H9 (cell line): ENCODE results near the gene CD300E. TPM values are rescaled to one million over a fixed set of nuclear protein-coding genes. Genes with fewer than 3 reads are reported as not detected.

Source experiments
- DNase-seq: peaks from one replicate; pipeline ENCODE4 v3.0.0-alpha.2; 2017
- H2AFZ ChIP-seq: one replicate; pipeline ENCODE4 v1.6.1; 2013; ENCODE audit warnings: mild to moderate bottlenecking, low read length, control low read depth, moderate library complexity
- H2AK5ac ChIP-seq: 2 replicates; pipeline ENCODE4 v1.6.1; 2013; ENCODE audit warnings: low read length, control low read depth, mixed read lengths; ENCODE audit not compliant: insufficient read length
- H2BK120ac ChIP-seq: one replicate; pipeline ENCODE4 v1.6.1; 2013; ENCODE audit warnings: low read depth, mild to moderate bottlenecking, low read length, control low read depth, inconsistent platforms; ENCODE audit not compliant: poor library complexity, severe bottlenecking
- H2BK12ac ChIP-seq: 2 replicates; pipeline ENCODE4 v1.6.1; 2013; ENCODE audit warnings: low read length, control low read depth, mixed read lengths, low read depth; ENCODE audit not compliant: insufficient read length
- H2BK15ac ChIP-seq: 2 replicates; pipeline ENCODE4 v1.6.1; 2013; ENCODE audit warnings: low read depth, low read length, control low read depth
- H2BK20ac ChIP-seq: one replicate; pipeline ENCODE4 v1.6.1; 2013; ENCODE audit warnings: low read depth, mild to moderate bottlenecking, low read length, control low read depth, inconsistent platforms; ENCODE audit not compliant: poor library complexity, severe bottlenecking
- H2BK5ac ChIP-seq: 2 replicates; pipeline ENCODE4 v1.6.1; 2013; ENCODE audit warnings: low read length, control low read depth, mixed read lengths; ENCODE audit not compliant: insufficient read length
- H3K14ac ChIP-seq: 2 replicates; pipeline ENCODE4 v1.6.1; 2013; ENCODE audit warnings: low read length, control low read depth; ENCODE audit not compliant: insufficient read depth
- H3K18ac ChIP-seq: 2 replicates; pipeline ENCODE4 v1.6.1; 2013; ENCODE audit warnings: low read depth, mild to moderate bottlenecking, mixed read lengths, low read length, control low read depth; ENCODE audit not compliant: insufficient read length
- H3K23ac ChIP-seq: 2 replicates; pipeline ENCODE4 v1.6.1; 2013; ENCODE audit warnings: low read length, control low read depth, mixed read lengths, low read depth; ENCODE audit not compliant: insufficient read length
- H3K23me2 ChIP-seq: 2 replicates; pipeline ENCODE4 v1.6.1; 2013; ENCODE audit warnings: low read depth, mild to moderate bottlenecking, mixed read lengths, low read length, control low read depth; ENCODE audit not compliant: insufficient read length, poor library complexity, severe bottlenecking
- H3K27ac ChIP-seq: 2 replicates; pipeline ENCODE4 v1.5.1; 2013; ENCODE audit warnings: low read length, control low read depth, mixed read lengths, low read depth; ENCODE audit not compliant: insufficient read length
- H3K27me3 ChIP-seq: 2 replicates; pipeline ENCODE4 v1.6.1; 2013; ENCODE audit warnings: low read length, control low read depth, inconsistent platforms; ENCODE audit not compliant: insufficient read depth
- H3K4ac ChIP-seq: 2 replicates; pipeline ENCODE4 v1.6.1; 2013; ENCODE audit warnings: low read depth, mild to moderate bottlenecking, control low read depth, inconsistent platforms, low read length, moderate library complexity
- H3K4me1 ChIP-seq: 2 replicates; pipeline ENCODE4 v1.6.1; 2013; ENCODE audit warnings: low read length, control low read depth, inconsistent platforms; ENCODE audit not compliant: insufficient read depth
- H3K4me2 ChIP-seq: 2 replicates; pipeline ENCODE4 v1.6.1; 2013; ENCODE audit warnings: low read length, control low read depth, mixed read lengths; ENCODE audit not compliant: insufficient read length, insufficient read depth
- H3K56ac ChIP-seq: 2 replicates; pipeline ENCODE4 v1.6.1; 2013; ENCODE audit warnings: low read depth, mild to moderate bottlenecking, mixed read lengths, low read length, control low read depth; ENCODE audit not compliant: insufficient read length
- H3K79me1 ChIP-seq: 2 replicates; pipeline ENCODE4 v1.6.1; 2013; ENCODE audit warnings: low read depth, mild to moderate bottlenecking, moderate library complexity, low read length, control low read depth, inconsistent platforms; ENCODE audit not compliant: insufficient read depth, poor library complexity, severe bottlenecking
- H3K79me2 ChIP-seq: 2 replicates; pipeline ENCODE4 v1.6.1; 2013; ENCODE audit warnings: low read length, control low read depth, inconsistent platforms; ENCODE audit not compliant: insufficient read depth
- H3K9ac ChIP-seq: 2 replicates; pipeline ENCODE4 v1.6.1; 2013; ENCODE audit warnings: low read length, control low read depth, mixed read lengths; ENCODE audit not compliant: insufficient read length; ENCODE audit errors: extremely low read depth
- H3K9me3 ChIP-seq: one replicate; pipeline ENCODE4 v1.6.1; 2013; ENCODE audit warnings: low read depth, low read length, inconsistent platforms; ENCODE audit not compliant: control insufficient read depth
- H3T11ph ChIP-seq: one replicate; pipeline ENCODE4 v1.6.1; 2013; ENCODE audit warnings: mild to moderate bottlenecking, low read length, control low read depth, inconsistent platforms
- H4K20me1 ChIP-seq: one replicate; pipeline ENCODE4 v1.6.1; 2013; ENCODE audit not compliant: control insufficient read depth, insufficient read length, insufficient read depth
- H4K5ac ChIP-seq: 2 replicates; pipeline ENCODE4 v1.6.1; 2013; ENCODE audit warnings: low read depth, mild to moderate bottlenecking, mixed read lengths, low read length, control low read depth; ENCODE audit not compliant: insufficient read length
- H4K8ac ChIP-seq: replicated peaks from 2 replicates; pipeline ENCODE4 v1.6.1; 2013; ENCODE audit warnings: low read length, control low read depth, mixed read lengths, low read depth; ENCODE audit not compliant: insufficient read length
- H4K91ac ChIP-seq: 2 replicates; pipeline ENCODE4 v1.6.1; 2013; ENCODE audit warnings: low read depth, mild to moderate bottlenecking, moderate library complexity, mixed read lengths, low read length, control low read depth; ENCODE audit not compliant: insufficient read length
- H3K27ac Mint-ChIP-seq, 3 experiments: 2 replicates in 2 of 3; 3 replicates in 1 of 3; pipeline ENCODE4 v1.8.0; 2020 to 2021; ENCODE audit warnings: mixed read lengths in 3 of 3, mild to moderate bottlenecking in 1 of 3, moderate library complexity in 1 of 3
- H3K27me3 Mint-ChIP-seq: 2 replicates; pipeline ENCODE4 v1.8.0; 2021; ENCODE audit warnings: low read depth, mild to moderate bottlenecking, moderate library complexity, mixed read lengths
- H3K36me3 Mint-ChIP-seq, 3 experiments: 2 replicates in 2 of 3; 3 replicates in 1 of 3; pipeline ENCODE4 v1.8.0; 2020 to 2021; ENCODE audit warnings: low read depth in 3 of 3, mixed read lengths in 3 of 3; ENCODE audit not compliant: insufficient read depth in 1 of 3
- H3K4me1 Mint-ChIP-seq, 2 experiments: 2 replicates each; pipeline ENCODE4 v1.8.0; 2020; ENCODE audit warnings: mixed read lengths in 2 of 2
- H3K4me3 Mint-ChIP-seq, 2 experiments: 2 replicates in 1 of 2; 3 replicates in 1 of 2; pipeline ENCODE4 v1.8.0; 2020 to 2021; ENCODE audit warnings: mild to moderate bottlenecking in 2 of 2, mixed read lengths in 2 of 2, moderate library complexity in 1 of 2
- H3K9me3 Mint-ChIP-seq, 2 experiments: 2 replicates in 1 of 2; 3 replicates in 1 of 2; pipeline ENCODE4 v1.8.0; 2020; ENCODE audit warnings: mild to moderate bottlenecking in 2 of 2, mixed read lengths in 2 of 2, moderate library complexity in 1 of 2
- WGBS: extraction: QIAGEN DNeasy Blood & Tissue Kit; methylation state at CpG from one replicate; pipeline ENCODE4 v1.1.7; 2013; ENCODE audit warnings: missing lambda C conversion rate, low lambda C conversion rate, mixed read lengths; ENCODE audit not compliant: insufficient read length; ENCODE audit errors: extremely low coverage; 5-methylcytosine and 5-hydroxymethylcytosine counted together
- total RNA-seq: library from RNA; stranded (reverse); gene quantifications from 2 replicates; pipeline ENCODE4 v1.2.1, GENCODE V29; 2021
- TF ChIP-seq, protein P1 (sequence below): fragments of 200-600 bp; sonication (generic); conservative IDR thresholded peaks from 3 replicates; pipeline ENCODE4 v1.8.0; 2021; ENCODE audit warnings: antibody characterized with exemption, mild to moderate bottlenecking

The CD300E gene
- total RNA-seq, 1 experiment from 2014 or later, result not detected

DNA sequence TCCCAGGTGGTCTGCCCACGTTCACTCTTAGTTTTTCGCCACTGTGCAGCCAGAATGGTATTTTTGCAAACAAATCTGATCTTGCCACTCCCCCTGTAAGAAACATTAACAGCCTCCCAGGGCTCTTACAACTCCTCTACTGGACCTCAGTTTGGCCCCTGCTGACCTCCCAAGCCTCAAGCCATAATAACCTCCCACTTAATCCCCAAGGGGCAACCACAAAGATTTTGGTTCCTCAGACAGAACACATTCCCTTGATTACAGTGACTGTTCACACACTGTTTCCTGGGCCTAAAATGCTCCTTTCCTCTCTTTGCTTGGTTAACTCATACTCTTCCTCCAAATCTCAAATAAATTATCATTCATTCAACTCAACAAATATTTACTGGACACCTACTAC lies 21.5 kb upstream of the CD300E start:
- no peak overlapping the region for H3K27ac Mint-ChIP-seq
- TF ChIP-seq, protein P1, sequence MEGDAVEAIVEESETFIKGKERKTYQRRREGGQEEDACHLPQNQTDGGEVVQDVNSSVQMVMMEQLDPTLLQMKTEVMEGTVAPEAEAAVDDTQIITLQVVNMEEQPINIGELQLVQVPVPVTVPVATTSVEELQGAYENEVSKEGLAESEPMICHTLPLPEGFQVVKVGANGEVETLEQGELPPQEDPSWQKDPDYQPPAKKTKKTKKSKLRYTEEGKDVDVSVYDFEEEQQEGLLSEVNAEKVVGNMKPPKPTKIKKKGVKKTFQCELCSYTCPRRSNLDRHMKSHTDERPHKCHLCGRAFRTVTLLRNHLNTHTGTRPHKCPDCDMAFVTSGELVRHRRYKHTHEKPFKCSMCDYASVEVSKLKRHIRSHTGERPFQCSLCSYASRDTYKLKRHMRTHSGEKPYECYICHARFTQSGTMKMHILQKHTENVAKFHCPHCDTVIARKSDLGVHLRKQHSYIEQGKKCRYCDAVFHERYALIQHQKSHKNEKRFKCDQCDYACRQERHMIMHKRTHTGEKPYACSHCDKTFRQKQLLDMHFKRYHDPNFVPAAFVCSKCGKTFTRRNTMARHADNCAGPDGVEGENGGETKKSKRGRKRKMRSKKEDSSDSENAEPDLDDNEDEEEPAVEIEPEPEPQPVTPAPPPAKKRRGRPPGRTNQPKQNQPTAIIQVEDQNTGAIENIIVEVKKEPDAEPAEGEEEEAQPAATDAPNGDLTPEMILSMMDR, result no peak

More for the DNA sequence above, 21.5 kb upstream of the CD300E start:
- no peaks in the 10 kb centered on the region for H4K20me1 ChIP-seq
- H4K8ac ChIP-seq, result no peak overlapping the region
- H2BK120ac ChIP-seq, result no peak overlapping the region
- H2AFZ ChIP-seq, result no peak overlapping the region
- no peaks in the 10 kb centered on the region for H3K79me2 ChIP-seq
- H3T11ph ChIP-seq, result no peak overlapping the region
- H3K9ac ChIP-seq, result no peak overlapping the region
- H3K9me3 ChIP-seq, result no peaks in the 10 kb centered on the region
- no peak overlapping the region for H3K27ac ChIP-seq
- Mint-ChIP-seq H3K4me1 (peaks cover 21 to 22% of the 10 kb centered on the region in 2 experiments), H3K9me3 (no peaks in the 10 kb centered on the region; a peak in 1 of 5 replicates), H3K36me3 (no peaks in the 10 kb centered on the region), H3K27me3 (peaks cover 42% of the 10 kb centered on the region), H3K4me3 (no peak overlapping the region)
- H2BK5ac ChIP-seq, result no peak overlapping the region
- no peaks in the 10 kb centered on the region for H3K79me1 ChIP-seq
- H3K4me1 ChIP-seq, result no peaks in the 10 kb centered on the region; the same call in 1 of the 2 replicates
- no peaks in the 10 kb centered on the region; the same call in 1 of the 2 replicates for H3K27me3 ChIP-seq
- H3K14ac ChIP-seq, result no peak overlapping the region
- no peaks in the 10 kb centered on the region for H3K23me2 ChIP-seq
- H2BK20ac ChIP-seq, result no peak overlapping the region
- no peak overlapping the region for H3K4me2 ChIP-seq
- H2BK12ac ChIP-seq, result no peak overlapping the region
- no peak overlapping the region for H3K18ac ChIP-seq
- no peak overlapping the region for H3K56ac ChIP-seq
- H2AK5ac ChIP-seq, result no peak overlapping the region
- no CpG with 5 or more reads among the region's 2 CpGs for whole genome bisulfite sequencing
- DNase-seq, result no peak
- no peak overlapping the region for H3K23ac ChIP-seq
- no peak overlapping the region for H2BK15ac ChIP-seq
- no peak overlapping the region for H4K5ac ChIP-seq
- no peak overlapping the region for H4K91ac ChIP-seq
- H3K4ac ChIP-seq, result no peak overlapping the region
